GM13977 (cell line): ENCODE data around the gene PANX2.

Experiments
- DNase-seq: peaks from one replicate; pipeline ENCODE4 v3.0.0; 2012; ENCODE audit warnings: low spot score
- in situ Hi-C: fragments of 300-500 bp; cut with MboI; formaldehyde crosslinking; loops from one replicate; pipeline ENCODE4 v1.12.0; 2022; ENCODE audit warnings: low sequenced_read_pairs, low pct_unique_long_range_greater_than_20kb, mixed read lengths, inconsistent platforms; ENCODE audit not compliant: unreplicated experiment
- TF ChIP-seq, protein P1 (sequence below): IDR thresholded peaks from 2 replicates; pipeline ENCODE4 v1.5.1; 2012; ENCODE audit warnings: mild to moderate bottlenecking, control low read depth; ENCODE audit not compliant: insufficient read depth; ENCODE audit errors: extremely low read depth, missing control alignments

PANX2 gene

DNA sequence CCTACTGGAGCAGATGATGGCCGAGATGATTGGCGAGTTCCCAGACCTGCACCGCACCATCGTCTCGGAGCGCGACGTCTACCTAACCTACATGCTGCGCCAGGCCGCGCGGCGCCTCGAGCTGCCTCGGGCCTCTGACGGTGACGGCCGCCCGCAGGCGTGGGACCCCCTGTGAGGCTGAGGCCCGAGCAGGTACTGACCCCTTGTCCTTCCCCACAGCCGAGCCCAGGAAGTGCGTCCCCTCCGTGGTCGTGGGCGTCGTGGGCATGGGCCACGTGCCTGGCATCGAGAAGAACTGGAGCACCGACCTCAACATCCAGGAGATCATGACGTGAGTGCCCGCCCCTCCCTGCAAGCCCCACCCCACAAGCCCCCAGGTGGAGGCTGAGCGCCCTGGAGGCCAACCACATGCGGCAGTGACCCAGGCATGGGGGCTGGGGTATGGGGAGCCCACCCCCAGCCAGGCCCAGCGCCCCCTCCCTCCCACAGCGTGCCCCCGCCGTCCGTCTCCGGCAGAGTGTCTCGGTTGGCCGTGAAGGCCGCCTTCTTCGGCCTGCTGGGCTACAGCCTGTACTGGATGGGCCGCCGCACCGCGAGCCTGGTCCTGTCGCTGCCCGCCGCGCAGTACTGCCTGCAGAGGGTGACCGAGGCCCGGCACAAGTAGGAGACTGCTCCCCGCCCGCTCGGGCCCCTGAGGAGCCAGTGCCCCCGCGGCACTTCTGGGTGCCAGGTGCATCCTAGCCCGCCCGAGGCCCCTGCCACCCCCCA lies 27.5 kb downstream of the PANX2 start:
- in situ Hi-C loops: no loop called here
- DNase-seq: no peak
- TF ChIP-seq, protein P1, sequence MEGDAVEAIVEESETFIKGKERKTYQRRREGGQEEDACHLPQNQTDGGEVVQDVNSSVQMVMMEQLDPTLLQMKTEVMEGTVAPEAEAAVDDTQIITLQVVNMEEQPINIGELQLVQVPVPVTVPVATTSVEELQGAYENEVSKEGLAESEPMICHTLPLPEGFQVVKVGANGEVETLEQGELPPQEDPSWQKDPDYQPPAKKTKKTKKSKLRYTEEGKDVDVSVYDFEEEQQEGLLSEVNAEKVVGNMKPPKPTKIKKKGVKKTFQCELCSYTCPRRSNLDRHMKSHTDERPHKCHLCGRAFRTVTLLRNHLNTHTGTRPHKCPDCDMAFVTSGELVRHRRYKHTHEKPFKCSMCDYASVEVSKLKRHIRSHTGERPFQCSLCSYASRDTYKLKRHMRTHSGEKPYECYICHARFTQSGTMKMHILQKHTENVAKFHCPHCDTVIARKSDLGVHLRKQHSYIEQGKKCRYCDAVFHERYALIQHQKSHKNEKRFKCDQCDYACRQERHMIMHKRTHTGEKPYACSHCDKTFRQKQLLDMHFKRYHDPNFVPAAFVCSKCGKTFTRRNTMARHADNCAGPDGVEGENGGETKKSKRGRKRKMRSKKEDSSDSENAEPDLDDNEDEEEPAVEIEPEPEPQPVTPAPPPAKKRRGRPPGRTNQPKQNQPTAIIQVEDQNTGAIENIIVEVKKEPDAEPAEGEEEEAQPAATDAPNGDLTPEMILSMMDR: no peak

DNA sequence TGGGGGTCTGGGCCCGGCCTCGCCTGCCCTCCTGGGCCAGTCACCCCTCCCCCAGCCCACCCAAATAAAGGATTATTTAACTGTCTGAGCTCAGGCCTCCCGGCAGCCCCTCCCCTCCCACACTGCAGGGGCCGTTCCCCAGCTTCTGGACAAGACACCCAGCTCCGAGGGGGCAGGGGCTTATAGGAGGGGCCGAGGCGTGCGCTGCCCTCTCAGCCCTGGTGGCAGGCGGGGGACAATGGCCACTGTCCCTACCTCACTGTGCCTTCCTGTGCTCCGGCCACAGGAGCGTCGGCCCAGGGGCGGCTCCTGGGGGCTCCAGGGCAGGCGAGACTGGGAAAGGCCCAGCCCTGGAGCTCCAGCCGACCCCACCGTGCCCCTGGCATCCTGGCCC lies 28.1 kb downstream of the PANX2 start:
- no peak for DNase-seq
- in situ Hi-C loops: no loop called here
- TF ChIP-seq, protein P1: no peak

DNA sequence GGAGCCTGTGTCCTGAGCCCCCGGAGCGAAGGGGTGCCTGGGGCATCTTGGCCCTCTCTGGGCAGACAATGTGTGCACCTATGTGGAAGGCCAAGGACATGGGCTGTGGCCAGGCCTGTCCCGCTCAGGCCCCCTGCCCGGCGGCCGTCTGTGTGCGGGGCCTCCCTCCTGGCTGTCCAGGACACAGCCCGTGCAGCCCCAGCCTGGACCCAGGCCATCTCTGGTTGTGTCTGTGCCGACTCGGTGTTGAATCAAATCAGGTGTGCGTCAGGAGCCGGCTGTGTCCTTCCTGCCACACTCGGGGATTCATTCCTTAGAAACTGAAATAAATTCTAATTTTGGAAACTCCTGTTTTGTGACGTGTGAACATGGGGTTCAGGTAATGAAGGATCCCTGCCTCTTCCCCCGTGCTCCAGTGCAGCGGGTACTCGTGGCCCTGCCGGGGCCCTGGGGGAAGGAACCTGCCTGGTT lies 28.8 kb downstream of the PANX2 start:
- DNase-seq: no peak
- in situ Hi-C loops: no loop called here
- TF ChIP-seq, protein P1: no peak

DNA sequence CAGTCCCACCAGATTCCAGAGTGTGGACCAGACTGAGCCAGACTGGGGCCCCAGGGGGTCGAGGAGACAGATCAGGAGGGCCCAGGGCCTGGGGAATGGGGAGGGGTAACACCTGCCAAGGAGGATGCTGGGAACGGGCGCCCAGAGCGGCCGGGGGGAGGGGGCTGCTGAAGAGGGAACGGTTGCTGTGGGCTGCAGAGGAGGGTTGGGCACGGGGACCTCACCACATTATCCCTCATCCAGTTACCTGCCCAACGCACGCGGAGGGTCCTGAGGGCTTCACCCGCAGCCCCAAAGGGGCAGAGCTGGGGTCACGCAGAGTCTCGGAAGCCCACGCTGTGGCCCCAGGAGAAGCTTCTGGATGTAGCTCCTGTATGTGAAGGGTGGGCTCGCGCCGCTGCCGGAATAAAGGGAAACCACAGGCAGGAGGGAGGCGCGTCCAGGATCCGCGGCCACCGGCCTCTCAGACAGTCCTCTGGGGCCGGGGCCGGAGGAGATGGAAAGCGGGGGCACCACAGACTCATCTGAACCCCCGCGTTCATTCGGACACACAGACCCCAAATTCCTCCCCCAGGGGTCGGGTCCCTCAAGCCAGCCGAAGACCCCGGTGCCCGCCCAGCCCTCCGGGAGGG lies 29.4 kb downstream of the PANX2 start:
- TF ChIP-seq, protein P1: no peak
- DNase-seq: no peak
- in situ Hi-C loops: loop anchor here (10.0 kb wide), 1 partner anchor 55 kb away; no protein-coding TSS in a partner anchor

DNA sequence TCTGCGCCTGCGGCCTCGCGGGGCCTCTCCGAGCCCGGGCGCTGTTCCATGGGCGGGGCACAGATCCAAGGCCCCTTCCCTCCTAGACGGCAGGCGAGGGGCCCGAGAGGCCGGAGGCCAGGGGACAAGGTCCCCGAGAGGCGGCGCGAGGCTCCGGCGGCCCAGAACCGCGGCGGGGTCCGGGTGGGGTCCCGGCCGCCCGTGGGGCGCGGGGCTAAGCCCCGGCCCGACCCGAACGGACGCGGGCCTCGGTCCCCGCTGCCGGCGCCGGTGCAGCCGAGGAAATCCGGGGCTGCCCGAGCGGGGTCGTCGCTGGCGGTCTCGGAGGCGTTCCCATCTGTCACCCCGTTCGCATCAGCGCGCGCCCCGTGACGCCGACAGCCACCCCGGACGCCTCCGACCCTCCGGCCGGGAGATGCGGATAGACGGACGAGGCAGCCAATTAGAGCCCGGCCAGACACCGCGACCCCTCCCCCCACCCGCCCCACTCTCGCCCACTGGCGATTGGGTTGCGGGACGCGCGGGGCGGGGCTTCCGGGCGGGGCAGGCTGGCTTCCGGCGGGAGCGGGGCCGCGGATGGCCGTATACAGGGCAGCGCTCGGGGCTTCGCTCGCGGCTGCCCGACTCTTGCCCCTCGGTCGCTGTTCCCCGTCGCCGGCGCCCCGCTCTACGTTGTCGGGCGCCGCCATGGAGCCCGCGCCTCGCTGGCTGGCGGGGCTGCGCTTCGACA lies 30.1 kb downstream of the PANX2 start, which contains the start of gene SELENOO:
TSS of gene SELENOO (plus strand) at position 551 of the 730 bp plus-strand sequence. CDS start at position 577, 26 bp downstream.
- in situ Hi-C loops: loop anchor here (10.0 kb wide), 1 partner anchor 56 kb away; no protein-coding TSS in a partner anchor
- DNase-seq: peak; percentile 100

More for the DNA sequence above, 30.1 kb downstream of the PANX2 start, which contains the start of gene SELENOO:
- TF ChIP-seq, protein P1: no peak
